HG02678 (cell line): ENCODE results near the gene WNK1.
"Not testable (repeated sequence)": the region's sequence is repeated elsewhere in the genome, so short reads cannot be mapped to it uniquely, and the experiment has no call there.

Source experiments
- ATAC-seq: cut with Tn5 transposase; IDR thresholded peaks from one replicate; pipeline ENCODE4 v1.9.1; 2021; ENCODE audit warnings: mild to moderate bottlenecking, moderate library complexity; ENCODE audit not compliant: unreplicated experiment

Gene WNK1

GRCh38 chr12:740921-741320, 11.5 kb upstream of the WNK1 start:
- no peak for ATAC-seq

GRCh38 chr12:749751-750270, 2.6 kb upstream of the WNK1 start:
- no peak for ATAC-seq

DNA sequence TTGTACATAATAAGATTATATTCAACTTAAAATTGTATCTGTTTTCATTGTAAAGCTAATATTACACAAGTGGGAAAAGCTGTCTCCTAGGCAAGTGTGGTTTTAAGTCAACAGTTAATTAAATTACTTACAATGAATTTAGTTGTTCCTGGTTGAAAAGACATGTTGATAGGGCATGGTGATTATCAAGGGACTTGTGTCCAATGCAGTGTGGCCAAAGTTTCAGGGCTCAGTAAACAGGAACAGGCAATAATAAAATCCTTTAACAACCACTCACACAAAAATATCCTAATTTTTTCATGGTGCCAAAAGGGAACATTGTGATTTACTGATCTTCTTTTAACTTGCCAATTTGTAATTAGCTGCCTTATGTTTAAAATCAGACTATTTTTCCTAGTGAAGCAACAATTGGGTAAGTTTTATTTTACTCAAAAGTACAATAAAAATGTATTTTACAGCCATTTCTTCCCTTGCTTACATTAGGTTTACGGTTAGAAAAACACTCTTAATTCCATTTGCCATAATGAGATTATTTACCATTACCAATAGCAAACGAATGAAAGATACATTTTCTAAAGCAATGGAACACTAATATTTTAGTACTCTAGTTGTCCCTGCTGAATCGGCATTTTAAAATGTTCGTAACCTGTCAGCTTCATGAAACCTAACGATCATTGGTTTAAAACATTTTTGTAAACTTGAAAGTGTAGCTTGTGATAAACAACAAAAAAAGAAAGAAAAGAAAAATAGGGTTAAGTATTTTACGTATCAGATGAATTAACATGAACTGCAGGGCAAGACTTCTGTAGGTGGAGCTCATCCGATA, 1.8 kb upstream of the WNK1 start:
- ATAC-seq: no peak

- ATAC-seq: peak; percentile 50
Observed at GRCh38 chr12:751192-751998, 984 bp upstream of the WNK1 start.

- peak; percentile 34 for ATAC-seq
Observed at GRCh38 chr12:752695-753610, 574 bp downstream of the WNK1 start.

- no peak for ATAC-seq
Observed at GRCh38 chr12:753611-754472, 1.5 kb downstream of the WNK1 start.

- no peak for ATAC-seq
Observed at GRCh38 chr12:754473-754820, 2.1 kb downstream of the WNK1 start.

GRCh38 chr12:754851-755562, 2.6 kb downstream of the WNK1 start:
- ATAC-seq: no peak

DNA sequence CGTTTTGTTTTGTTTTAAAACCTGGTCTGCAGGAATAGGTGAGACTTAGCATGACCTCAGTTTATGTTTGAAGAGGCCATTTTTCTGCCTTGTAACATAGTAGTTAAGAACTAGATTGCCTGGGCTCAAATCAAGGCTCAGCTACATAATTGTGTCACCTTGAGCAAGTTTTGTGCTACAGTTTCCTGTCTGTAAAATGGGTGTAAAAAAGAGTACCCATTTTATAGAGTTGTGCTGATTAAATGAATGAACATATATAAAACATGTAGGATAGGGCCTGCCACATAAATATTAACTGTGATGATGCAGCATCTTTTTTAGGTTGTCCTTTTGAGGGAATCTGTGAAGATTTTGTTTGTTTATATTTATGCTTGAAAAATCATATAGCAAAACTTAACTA, 7.2 kb downstream of the WNK1 start:
- ATAC-seq: no peak

GRCh38 chr12:761256-761655, 8.9 kb downstream of the WNK1 start:
- no peak for ATAC-seq

DNA sequence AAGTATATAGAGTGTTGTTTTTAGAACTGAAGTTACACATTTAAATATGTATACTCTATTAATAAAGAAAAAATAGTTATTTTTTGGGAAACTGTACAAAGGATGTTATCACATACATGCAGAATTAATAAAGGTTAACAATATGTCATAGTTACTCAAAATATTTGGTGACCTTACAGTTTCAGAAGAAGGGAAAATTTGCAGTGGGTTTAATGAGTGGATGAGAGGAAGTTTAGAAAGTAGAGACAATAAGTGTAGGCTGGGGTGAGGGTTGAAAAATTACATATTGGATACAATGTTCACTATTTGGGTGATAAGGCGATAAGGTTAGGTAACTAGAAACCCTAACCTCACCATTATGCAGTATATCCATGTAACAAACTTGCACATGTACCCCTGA, 13.5 kb downstream of the WNK1 start:
- ATAC-seq: no peak

DNA sequence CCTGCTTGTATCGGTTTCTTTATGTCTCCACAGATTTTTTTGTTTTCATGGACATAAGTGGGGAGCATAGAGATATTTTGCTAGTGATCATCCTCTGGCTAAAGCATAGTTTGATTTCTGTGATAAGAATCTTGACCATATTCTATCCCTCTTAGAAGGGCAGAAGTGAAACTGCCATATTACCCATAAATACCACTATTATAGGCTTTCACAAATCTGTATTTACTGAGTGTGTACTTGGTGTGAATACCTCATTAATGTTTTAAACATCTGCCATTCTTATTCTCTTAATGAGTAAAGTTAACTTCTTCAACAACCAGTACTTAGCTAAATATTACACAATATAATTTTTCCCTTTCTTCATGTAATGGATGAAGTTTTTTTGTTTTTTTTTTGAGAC, 16.1 kb downstream of the WNK1 start:
- ATAC-seq: no peak

DNA sequence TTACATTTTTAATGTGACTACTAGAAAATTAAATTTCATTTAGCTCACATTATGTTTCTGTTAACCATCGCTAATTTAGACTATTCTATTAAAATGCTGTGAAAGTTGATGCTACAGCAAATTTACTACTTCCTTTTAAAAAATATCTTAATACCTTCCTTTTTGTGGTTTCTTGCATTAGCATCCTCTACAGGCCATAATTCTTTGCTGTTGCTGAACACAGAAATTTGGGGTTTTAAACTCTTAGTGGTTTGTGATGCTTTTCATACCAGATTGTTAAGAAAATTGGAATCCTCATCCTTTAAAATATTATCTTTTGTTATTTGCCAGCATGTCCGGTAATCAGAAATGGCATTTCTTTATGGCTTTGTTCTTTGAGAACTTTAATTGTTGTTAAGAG, 18.1 kb downstream of the WNK1 start:
- no peak for ATAC-seq

DNA sequence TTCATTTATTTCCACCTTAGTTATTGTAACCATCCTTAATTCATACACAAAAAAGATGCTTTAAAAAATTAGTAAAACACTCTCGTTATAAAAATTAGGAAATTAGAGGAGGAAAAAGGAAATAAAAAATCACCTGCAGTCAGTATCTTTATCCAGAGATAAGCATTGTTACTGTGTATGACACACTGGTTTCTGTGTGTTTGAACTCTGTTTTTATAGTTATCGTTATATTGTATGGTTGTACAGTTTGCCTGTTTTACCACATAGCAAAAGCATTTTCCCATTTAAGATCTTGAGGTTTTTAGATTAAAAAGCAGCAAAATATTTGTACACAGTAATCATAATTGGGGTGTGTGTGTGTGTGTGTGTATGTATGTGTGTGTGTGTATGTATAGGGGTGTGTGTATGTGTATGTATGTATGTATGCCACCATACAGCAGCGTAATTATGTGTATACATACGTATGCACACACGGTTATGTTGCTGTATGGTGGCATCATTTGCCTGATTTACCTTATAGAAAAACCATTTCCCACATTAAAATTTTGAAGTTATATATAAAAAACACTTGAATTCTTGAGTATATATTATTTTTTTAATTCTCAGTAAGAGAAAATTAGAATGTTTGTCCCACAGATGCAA, 19.8 kb downstream of the WNK1 start:
- ATAC-seq: no peak

GRCh38 chr12:774051-774614, 21.8 kb downstream of the WNK1 start:
- ATAC-seq: no peak

GRCh38 chr12:775973-776771, 23.8 kb downstream of the WNK1 start:
- not testable (repeated sequence) for ATAC-seq

- not testable (repeated sequence) for ATAC-seq
Observed at GRCh38 chr12:776772-777373, 24.5 kb downstream of the WNK1 start.
